ENCODE measurements around the gene SETD3. TPM values are rescaled to one million over a fixed set of nuclear protein-coding genes. Genes with fewer than 3 reads are reported as not detected.

The SETD3 gene
- total RNA-seq, 1 donor from 2014 or later, result 54.2 TPM

DNA sequence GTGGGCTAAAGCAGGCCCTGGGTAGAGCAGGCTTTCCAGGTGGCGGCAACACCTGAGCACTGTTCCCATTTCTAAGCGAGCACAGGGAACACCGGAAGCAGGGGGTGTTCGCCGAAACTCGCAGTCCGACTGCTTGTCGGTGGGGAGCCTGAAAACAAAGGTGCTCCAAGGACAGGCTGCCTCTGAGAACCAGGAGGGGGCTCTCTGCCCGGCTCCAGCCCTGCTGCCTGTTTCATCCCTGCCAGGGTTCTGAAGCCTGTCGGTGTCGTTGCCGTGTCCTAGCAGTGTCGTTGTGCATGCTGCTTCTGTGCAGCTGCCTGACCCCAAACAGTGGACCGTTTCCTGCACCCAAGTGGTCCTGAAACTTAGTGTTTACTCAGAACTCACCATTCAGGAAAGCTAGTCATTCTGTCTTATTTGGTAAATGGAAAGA lies 22.3 kb upstream of the SETD3 start:
- Mint-ChIP-seq H3K9me3 (ENCODE audit: low read depth) (no peaks in the 10 kb centered on the region), H3K36me3 (ENCODE audit: low read depth) (peaks cover 46% of the 10 kb centered on the region), H3K27ac (ENCODE audit: unreplicated experiment) (no peak overlapping the region), H3K4me3 (ENCODE audit: unreplicated experiment) (no peak overlapping the region), H3K27me3 (ENCODE audit: low read depth) (no peaks in the 10 kb centered on the region), H3K4me1 (ENCODE audit: low read depth) (no peaks in the 10 kb centered on the region)
- DNase-seq (ENCODE audit: low spot score), result peak; percentile 77
- TF ChIP-seq, protein P1, sequence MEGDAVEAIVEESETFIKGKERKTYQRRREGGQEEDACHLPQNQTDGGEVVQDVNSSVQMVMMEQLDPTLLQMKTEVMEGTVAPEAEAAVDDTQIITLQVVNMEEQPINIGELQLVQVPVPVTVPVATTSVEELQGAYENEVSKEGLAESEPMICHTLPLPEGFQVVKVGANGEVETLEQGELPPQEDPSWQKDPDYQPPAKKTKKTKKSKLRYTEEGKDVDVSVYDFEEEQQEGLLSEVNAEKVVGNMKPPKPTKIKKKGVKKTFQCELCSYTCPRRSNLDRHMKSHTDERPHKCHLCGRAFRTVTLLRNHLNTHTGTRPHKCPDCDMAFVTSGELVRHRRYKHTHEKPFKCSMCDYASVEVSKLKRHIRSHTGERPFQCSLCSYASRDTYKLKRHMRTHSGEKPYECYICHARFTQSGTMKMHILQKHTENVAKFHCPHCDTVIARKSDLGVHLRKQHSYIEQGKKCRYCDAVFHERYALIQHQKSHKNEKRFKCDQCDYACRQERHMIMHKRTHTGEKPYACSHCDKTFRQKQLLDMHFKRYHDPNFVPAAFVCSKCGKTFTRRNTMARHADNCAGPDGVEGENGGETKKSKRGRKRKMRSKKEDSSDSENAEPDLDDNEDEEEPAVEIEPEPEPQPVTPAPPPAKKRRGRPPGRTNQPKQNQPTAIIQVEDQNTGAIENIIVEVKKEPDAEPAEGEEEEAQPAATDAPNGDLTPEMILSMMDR (IDR thresholded peaks at IDR 0.05), result no peak

GRCh38 chr14:99497894-99498293 lies 17.2 kb upstream of the SETD3 start:
- Mint-ChIP-seq H3K27ac (ENCODE audit: unreplicated experiment) (no peak overlapping the region), H3K9me3 (ENCODE audit: low read depth) (no peaks in the 10 kb centered on the region), H3K27me3 (ENCODE audit: low read depth) (no peaks in the 10 kb centered on the region), H3K36me3 (ENCODE audit: low read depth) (peaks cover 34% of the 10 kb centered on the region), H3K4me1 (ENCODE audit: low read depth) (no peaks in the 10 kb centered on the region), H3K4me3 (ENCODE audit: unreplicated experiment) (no peak overlapping the region)
- peak; percentile 40 for DNase-seq (ENCODE audit: low spot score)
- TF ChIP-seq, protein P1 (IDR thresholded peaks at IDR 0.05), result no peak

DNA sequence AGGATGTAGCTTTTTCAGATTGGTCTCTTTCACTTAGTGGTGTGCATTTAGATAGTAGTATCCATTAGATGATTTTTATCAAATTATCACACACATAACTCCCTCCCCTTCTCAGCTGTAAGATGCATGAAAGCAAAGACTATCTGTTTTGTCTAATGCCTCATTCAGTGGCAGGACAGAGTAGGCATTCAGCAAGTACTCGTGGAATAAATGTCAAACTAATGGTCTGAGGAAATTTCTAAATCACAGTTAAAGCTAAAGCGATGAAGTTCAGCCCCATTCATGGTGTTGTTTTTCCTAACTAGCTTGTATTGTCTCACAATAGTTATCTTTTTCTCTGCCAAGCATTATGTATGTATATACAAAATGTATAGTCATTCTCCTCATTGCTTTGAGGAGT lies 16.7 kb upstream of the SETD3 start:
- Mint-ChIP-seq H3K27ac (ENCODE audit: unreplicated experiment) (no peak overlapping the region), H3K36me3 (ENCODE audit: low read depth) (peaks cover 35% of the 10 kb centered on the region), H3K9me3 (ENCODE audit: low read depth) (no peaks in the 10 kb centered on the region), H3K27me3 (ENCODE audit: low read depth) (no peaks in the 10 kb centered on the region), H3K4me1 (ENCODE audit: low read depth) (no peaks in the 10 kb centered on the region), H3K4me3 (ENCODE audit: unreplicated experiment) (no peak overlapping the region)
- DNase-seq (ENCODE audit: low spot score), result no peak
- TF ChIP-seq, protein P1 (IDR thresholded peaks at IDR 0.05), result no peak

GRCh38 chr14:99484106-99484505 lies 3.4 kb upstream of the SETD3 start:
- TF ChIP-seq, protein P1 (IDR thresholded peaks at IDR 0.05), result no peak
- peaks cover 59% of the 10 kb centered on the region for H3K4me1 Mint-ChIP-seq (ENCODE audit: low read depth)
- DNase-seq (ENCODE audit: low spot score), result no peak
- no peaks in the 10 kb centered on the region for H3K27me3 Mint-ChIP-seq (ENCODE audit: low read depth)
- no peak overlapping the region for H3K4me3 Mint-ChIP-seq (ENCODE audit: unreplicated experiment)
- no peak overlapping the region for H3K27ac Mint-ChIP-seq (ENCODE audit: unreplicated experiment)
- no peaks in the 10 kb centered on the region for H3K36me3 Mint-ChIP-seq (ENCODE audit: low read depth)
- no peaks in the 10 kb centered on the region for H3K9me3 Mint-ChIP-seq (ENCODE audit: low read depth)

- no peaks in the 10 kb centered on the region for H3K27me3 Mint-ChIP-seq (ENCODE audit: low read depth)
- no peaks in the 10 kb centered on the region for H3K9me3 Mint-ChIP-seq (ENCODE audit: low read depth)
- TF ChIP-seq, protein P1 (IDR thresholded peaks at IDR 0.05), result no peak
- no peaks in the 10 kb centered on the region for H3K36me3 Mint-ChIP-seq (ENCODE audit: low read depth)
- DNase-seq (ENCODE audit: low spot score), result no peak
- peak overlapping the region; percentile 96 for H3K4me3 Mint-ChIP-seq (ENCODE audit: unreplicated experiment)
- peaks cover 63% of the 10 kb centered on the region for H3K4me1 Mint-ChIP-seq (ENCODE audit: low read depth)
- peak overlapping the region; percentile 99 for H3K27ac Mint-ChIP-seq (ENCODE audit: unreplicated experiment)
Measured at GRCh38 chr14:99481745-99482099, 1.1 kb upstream of the SETD3 start.

All from chondrocyte (in vitro differentiated cells).